GM23248 (cell line): ENCODE measurements around the gene ARRB1. TPM values are rescaled to one million over a fixed set of nuclear protein-coding genes. Genes with fewer than 3 reads are reported as not detected.

Experiments used
- DNase-seq: peaks from one replicate; pipeline ENCODE4 v3.0.0-alpha.2; 2015
- H2AFZ ChIP-seq: fragments of 200-600 bp; sonication (generic); 2 replicates; pipeline ENCODE4 v1.6.1; 2016; ENCODE audit warnings: antibody characterized with exemption
- H3F3A ChIP-seq: fragments of 200-600 bp; sonication (generic); 2 replicates; pipeline ENCODE4 v1.6.1; 2016; ENCODE audit warnings: mild to moderate bottlenecking, antibody characterized with exemption, mixed run types; ENCODE audit not compliant: insufficient read depth
- H3K27ac ChIP-seq: fragments of 200-600 bp; sonication (generic); 2 replicates; pipeline ENCODE4 v1.5.1; 2016; ENCODE audit warnings: mild to moderate bottlenecking
- H3K27me3 ChIP-seq: fragments of 200-600 bp; sonication (generic); replicated peaks from 2 replicates; pipeline ENCODE4 v1.6.1; 2016; ENCODE audit warnings: mild to moderate bottlenecking; ENCODE audit not compliant: insufficient read depth
- H3K36me3 ChIP-seq: fragments of 200-600 bp; sonication (generic); 2 replicates; pipeline ENCODE4 v1.6.1; 2016; ENCODE audit warnings: low read depth, mild to moderate bottlenecking
- H3K4me1 ChIP-seq: fragments of 200-600 bp; sonication (generic); 2 replicates; pipeline ENCODE4 v1.6.1; 2016; ENCODE audit warnings: mild to moderate bottlenecking; ENCODE audit not compliant: insufficient read depth
- H3K4me2 ChIP-seq: fragments of 200-600 bp; sonication (generic); one replicate; pipeline ENCODE4 v1.6.1; 2016; ENCODE audit warnings: mild to moderate bottlenecking; ENCODE audit not compliant: unreplicated experiment
- H3K4me3 ChIP-seq: fragments of 200-600 bp; sonication (generic); 2 replicates; pipeline ENCODE4 v1.5.1; 2016; ENCODE audit warnings: mild to moderate bottlenecking
- H3K79me2 ChIP-seq: fragments of 200-600 bp; sonication (generic); 2 replicates; pipeline ENCODE4 v1.6.1; 2016; ENCODE audit warnings: mild to moderate bottlenecking; ENCODE audit not compliant: insufficient read depth
- H3K9ac ChIP-seq: fragments of 200-600 bp; sonication (generic); 2 replicates; pipeline ENCODE4 v1.6.1; 2016; ENCODE audit warnings: mild to moderate bottlenecking
- H3K9me2 ChIP-seq: fragments of 200-600 bp; sonication (generic); 2 replicates; pipeline ENCODE4 v1.6.1; 2016; ENCODE audit warnings: mixed run types, mild to moderate bottlenecking, moderate library complexity; ENCODE audit not compliant: insufficient read depth
- H3K9me3 ChIP-seq: fragments of 200-600 bp; sonication (generic); one replicate; pipeline ENCODE4 v1.6.1; 2017; ENCODE audit warnings: low read depth
- H4K20me1 ChIP-seq: fragments of 200-600 bp; sonication (generic); 2 replicates; pipeline ENCODE4 v1.6.0; 2016; ENCODE audit not compliant: insufficient read depth
- EZH2 ChIP-seq: fragments of 200-600 bp; sonication (generic); IDR thresholded peaks from 2 replicates; pipeline ENCODE4 v1.6.1; 2018; ENCODE audit warnings: antibody characterized with exemption, mild to moderate bottlenecking; ENCODE audit not compliant: insufficient read depth, poor library complexity, severe bottlenecking
- EZH2phosphoT487 ChIP-seq: fragments of 200-600 bp; sonication (generic); IDR thresholded peaks from 2 replicates; pipeline ENCODE4 v1.6.1; 2018; ENCODE audit warnings: antibody characterized with exemption, moderate library complexity, mild to moderate bottlenecking, low read depth; ENCODE audit not compliant: insufficient read depth
- WGBS, 2 experiments: methylation state at CpG; one replicate each; pipeline ENCODE4 v1.1.6; 2015 to 2017; ENCODE audit warnings: low lambda C conversion rate in 2 of 2, low coverage in 1 of 2; ENCODE audit errors: missing lambda C conversion rate in 2 of 2; 5-methylcytosine and 5-hydroxymethylcytosine counted together
- in situ Hi-C: fragments of 300-500 bp; cut with MboI; formaldehyde crosslinking; loops from 2 replicates; pipeline ENCODE4 v1.15.0; 2020
- polyA plus RNA-seq: library from polyadenylated mRNA; unstranded; fragments of >200 nt; fragmentation: Nextera tagmentation; extraction: Ambion mirVana; gene quantifications from 2 replicates; pipeline ENCODE4 v1.2.1, GENCODE V29; 2016
- total RNA-seq: library from RNA; depleted of rRNA; stranded (reverse); fragments of >200 nt; shearing (Covaris generic); gene quantifications from 2 replicates; pipeline ENCODE4 v1.2.3, GENCODE V29; 2014

Gene ARRB1
- total and polyA plus RNA-seq, 2 experiments from 2014 or later, result 2.0 to 3.1 TPM

DNA sequence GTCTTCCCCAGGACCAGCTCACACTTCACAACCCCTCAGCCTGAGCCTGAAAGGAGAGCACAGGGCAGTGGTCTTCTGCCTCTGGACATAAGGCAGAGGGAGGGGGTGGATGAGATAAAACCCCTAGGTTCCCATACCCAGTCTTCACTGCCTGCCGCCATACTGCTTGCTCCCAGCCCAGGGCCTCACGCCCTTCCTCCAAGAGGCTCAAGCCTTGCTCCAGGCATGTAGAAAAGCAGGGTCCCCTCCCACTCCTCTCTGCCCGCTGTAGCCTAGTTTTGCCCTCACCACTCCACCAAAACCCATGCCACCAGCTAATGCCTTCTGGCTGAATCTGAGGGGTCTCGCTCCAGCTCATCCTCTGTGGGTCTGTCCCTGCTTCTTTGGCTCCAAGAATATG lies 5.2 kb downstream of the ARRB1 start:
- no peak overlapping the region for H3K4me2 ChIP-seq
- H3K27ac ChIP-seq, result no peak overlapping the region
- in situ Hi-C loops, result no loop called here
- no peaks in the 10 kb centered on the region for H3K9me2 ChIP-seq
- no peak overlapping the region for H3K9ac ChIP-seq
- H3K4me1 ChIP-seq, result peaks cover 17% of the 10 kb centered on the region
- H3K9me3 ChIP-seq, result no peaks in the 10 kb centered on the region
- WGBS, 2 experiments, result 98 to 100% methylated on average over 4 of the region's 4 CpGs
- no peak overlapping the region for H2AFZ ChIP-seq
- no peaks in the 10 kb centered on the region for H3K79me2 ChIP-seq
- H3K4me3 ChIP-seq, result no peak overlapping the region
- DNase-seq, result no peak
- H3K27me3 ChIP-seq, result no peaks in the 10 kb centered on the region
- peaks cover 43% of the 10 kb centered on the region for H3F3A ChIP-seq
- no peaks in the 10 kb centered on the region for H3K36me3 ChIP-seq
- H4K20me1 ChIP-seq, result no peaks in the 10 kb centered on the region
- TF ChIP-seq EZH2phosphoT487 (no peak), EZH2 (no peak)

DNA sequence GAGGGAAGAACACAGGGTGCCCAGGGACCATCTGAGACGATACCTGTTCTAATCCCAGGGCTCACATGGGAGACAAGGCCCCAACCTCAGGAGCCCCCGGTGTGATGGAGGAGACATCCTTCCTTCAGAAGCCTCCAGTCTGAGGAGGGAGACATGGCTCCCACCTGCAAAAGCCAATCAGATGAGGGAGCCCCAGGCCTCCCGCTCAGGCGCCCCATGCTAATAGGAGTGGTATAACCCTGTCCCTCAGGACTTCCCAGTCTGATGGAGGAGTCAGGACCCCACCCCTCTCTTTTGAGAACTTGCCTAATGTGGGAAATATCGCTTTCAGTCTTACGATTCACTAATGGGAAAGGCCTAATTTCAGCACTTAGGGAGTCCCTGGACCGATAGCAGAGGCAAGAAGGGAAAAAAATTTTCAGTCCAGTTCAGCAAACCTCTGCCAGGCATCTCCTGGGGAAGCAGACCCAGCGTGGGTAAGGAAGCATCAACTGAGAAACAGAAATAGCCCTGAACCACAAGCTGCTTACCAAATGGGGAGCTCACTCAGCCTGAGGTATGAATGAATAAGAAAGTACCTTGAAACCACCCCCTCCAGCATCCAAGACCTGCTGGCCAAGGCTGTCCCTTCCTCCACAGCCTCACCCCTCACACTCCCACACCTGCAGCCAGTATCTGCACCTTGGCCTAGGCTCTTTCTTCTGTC lies 5.9 kb downstream of the ARRB1 start:
- Histone ChIP-seq H3K4me2 (no peak overlapping the region), H3K36me3 (no peaks in the 10 kb centered on the region), H3K9me2 (no peaks in the 10 kb centered on the region), H3K27ac (no peak overlapping the region), H3F3A (peaks cover 38% of the 10 kb centered on the region), H3K27me3 (no peaks in the 10 kb centered on the region), H3K4me3 (no peak overlapping the region), H3K9me3 (no peaks in the 10 kb centered on the region), H2AFZ (no peak overlapping the region), H4K20me1 (no peaks in the 10 kb centered on the region), H3K9ac (no peak overlapping the region), H3K4me1 (peaks cover 20% of the 10 kb centered on the region), H3K79me2 (no peaks in the 10 kb centered on the region)
- DNase-seq, result no peak
- no peak for TF ChIP-seq EZH2phosphoT487
- no peak for TF ChIP-seq EZH2
- 94% methylated on average over 8 of the region's 8 CpGs for whole genome bisulfite sequencing, 2 experiments
- in situ Hi-C loops, result no loop called here

DNA sequence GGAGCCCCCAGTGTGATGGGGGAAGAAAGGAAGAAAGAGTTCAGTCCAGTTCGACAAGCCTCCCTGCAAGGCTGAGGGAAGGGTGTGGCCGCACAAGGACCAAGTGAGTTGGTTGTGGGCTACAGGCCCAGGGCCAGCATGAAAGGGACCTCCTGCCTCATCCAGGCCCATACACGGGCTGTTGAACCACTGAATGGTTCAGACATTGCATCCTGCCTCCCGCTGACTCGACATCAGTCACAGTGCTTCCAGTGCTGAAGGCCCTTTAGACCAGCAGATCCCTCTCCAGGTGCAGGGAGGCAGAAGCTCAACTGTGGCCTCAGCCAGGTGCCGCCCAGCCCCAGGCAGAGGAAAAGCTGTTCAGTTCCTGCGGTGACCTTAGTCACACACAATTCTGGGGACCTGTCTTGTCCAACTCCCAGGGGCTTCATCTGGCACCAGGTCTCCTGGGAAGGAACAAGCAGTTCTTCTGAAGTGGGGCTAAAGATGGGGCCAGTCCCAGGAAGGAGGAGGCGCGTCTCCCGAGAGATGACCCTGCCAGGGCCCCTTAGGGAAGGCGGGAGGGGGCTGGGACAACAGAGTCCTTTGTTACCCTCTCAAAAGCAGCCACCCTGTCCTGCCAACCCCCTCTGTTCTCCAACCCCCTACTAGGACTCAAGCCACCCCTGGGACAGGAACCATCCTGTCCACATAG lies 6.6 kb downstream of the ARRB1 start:
- in situ Hi-C loops, result no loop called here
- WGBS, 2 experiments, result 71 to 75% methylated on average over 11 of the region's 11 CpGs
- Histone ChIP-seq H3K27me3 (no peaks in the 10 kb centered on the region), H3F3A (peaks cover 31% of the 10 kb centered on the region), H3K4me2 (no peak overlapping the region), H3K9ac (no peak overlapping the region), H3K4me3 (no peak overlapping the region), H3K4me1 (peaks cover 27% of the 10 kb centered on the region), H3K36me3 (no peaks in the 10 kb centered on the region), H4K20me1 (no peaks in the 10 kb centered on the region), H3K9me3 (no peaks in the 10 kb centered on the region), H3K79me2 (no peaks in the 10 kb centered on the region), H3K9me2 (no peaks in the 10 kb centered on the region), H2AFZ (no peak overlapping the region), H3K27ac (no peak overlapping the region)
- TF ChIP-seq EZH2 (no peak), EZH2phosphoT487 (no peak)
- DNase-seq, result peak; percentile 69

DNA sequence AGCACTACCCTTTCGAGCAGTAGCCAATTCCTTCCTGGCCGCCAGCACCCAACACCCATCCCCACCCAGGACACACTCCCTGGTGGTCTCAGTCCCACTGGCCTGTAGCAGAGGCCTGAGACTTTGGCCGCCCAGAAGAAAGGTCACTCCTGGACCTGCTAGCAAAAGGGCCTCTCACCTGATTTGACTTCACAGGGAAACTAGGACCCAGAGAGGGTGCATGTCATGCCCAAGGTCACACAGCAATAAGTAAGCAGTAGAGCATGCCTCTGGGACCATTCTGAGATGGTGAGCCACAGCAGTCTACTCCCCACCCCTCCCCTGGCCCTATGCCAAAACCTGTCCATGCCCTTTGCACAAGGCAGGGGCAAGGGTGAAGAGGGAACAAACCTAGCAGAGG lies 7.3 kb downstream of the ARRB1 start:
- in situ Hi-C loops, result no loop called here
- H3K27ac ChIP-seq, result no peak overlapping the region
- H3K27me3 ChIP-seq, result no peaks in the 10 kb centered on the region
- no peaks in the 10 kb centered on the region for H4K20me1 ChIP-seq
- H2AFZ ChIP-seq, result no peak overlapping the region
- no peaks in the 10 kb centered on the region for H3K9me3 ChIP-seq
- DNase-seq, result no peak
- H3K36me3 ChIP-seq, result no peaks in the 10 kb centered on the region
- H3K79me2 ChIP-seq, result no peaks in the 10 kb centered on the region
- H3K4me2 ChIP-seq, result no peak overlapping the region
- no peaks in the 10 kb centered on the region for H3K9me2 ChIP-seq
- peaks cover 35% of the 10 kb centered on the region for H3K4me1 ChIP-seq
- WGBS, 2 experiments, result 89 to 98% methylated on average over 3 of the region's 3 CpGs
- TF ChIP-seq EZH2phosphoT487 (no peak), EZH2 (no peak)
- no peak overlapping the region for H3K4me3 ChIP-seq
- H3K9ac ChIP-seq, result no peak overlapping the region
- peaks cover 24% of the 10 kb centered on the region for H3F3A ChIP-seq
